HG03103 (cell line): ENCODE measurements around the gene PLEKHF1.
"Not testable (repeated sequence)": the region's sequence is repeated elsewhere in the genome, so short reads cannot be mapped to it uniquely, and the experiment has no call there.

Source experiments
- ATAC-seq: cut with Tn5 transposase; IDR thresholded peaks from one replicate; pipeline ENCODE4 v1.9.1; 2021; ENCODE audit warnings: low read depth; ENCODE audit not compliant: unreplicated experiment

The PLEKHF1 gene

DNA sequence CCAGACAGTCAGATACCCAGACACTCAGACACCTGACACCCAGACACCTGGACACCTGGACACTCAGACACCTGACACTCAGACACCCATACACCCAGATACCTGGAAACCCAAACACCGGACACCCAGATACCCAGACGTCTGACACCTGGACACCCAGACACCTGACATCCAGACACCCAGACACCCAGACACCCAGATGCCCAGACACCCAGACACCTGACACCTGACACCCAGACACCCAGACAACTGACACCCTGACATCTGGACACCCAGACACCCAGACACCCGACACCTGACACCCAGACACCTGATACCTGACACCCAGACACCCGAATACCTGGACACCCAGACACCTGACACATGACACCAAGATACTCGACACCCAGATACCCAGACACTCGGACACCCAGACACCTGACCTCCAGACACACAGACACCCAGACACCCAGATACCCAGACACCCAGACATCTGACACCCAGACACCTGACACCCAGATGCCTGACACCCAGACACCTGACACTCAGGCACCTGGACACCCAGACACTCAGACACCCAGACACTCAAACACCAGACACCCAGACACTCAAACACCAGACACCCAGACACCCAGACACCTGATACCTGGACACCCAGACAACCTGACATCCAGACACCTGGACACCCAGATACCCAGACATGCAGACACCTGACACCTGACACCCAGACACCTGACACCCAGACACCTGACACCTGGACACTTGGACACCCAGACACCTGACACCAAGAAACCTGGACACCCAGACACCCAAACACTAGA lies 30.7 kb downstream of the PLEKHF1 start:
- ATAC-seq = no peak

DNA sequence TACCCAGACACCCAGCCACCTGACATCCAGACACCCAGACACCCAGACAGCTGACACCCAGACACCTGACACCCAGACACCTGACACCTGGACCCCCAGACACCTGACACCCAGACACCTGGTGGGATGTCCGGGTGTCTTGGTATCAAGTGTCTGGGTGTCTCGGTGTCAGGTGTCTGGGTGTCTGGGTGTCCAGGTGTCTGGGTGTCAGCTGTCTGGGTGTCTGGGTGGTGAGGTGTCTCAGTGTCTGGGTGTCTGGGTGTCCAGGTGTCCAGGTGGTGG lies 31.2 kb downstream of the PLEKHF1 start:
- ATAC-seq = no peak

GRCh38 chr19:29697523-29698261 lies 32.4 kb downstream of the PLEKHF1 start:
- ATAC-seq = no peak

- ATAC-seq = no peak
Observed at GRCh38 chr19:29699861-29700260, 34.6 kb downstream of the PLEKHF1 start.

GRCh38 chr19:29700498-29700897 lies 35.2 kb downstream of the PLEKHF1 start:
- ATAC-seq = no peak

DNA sequence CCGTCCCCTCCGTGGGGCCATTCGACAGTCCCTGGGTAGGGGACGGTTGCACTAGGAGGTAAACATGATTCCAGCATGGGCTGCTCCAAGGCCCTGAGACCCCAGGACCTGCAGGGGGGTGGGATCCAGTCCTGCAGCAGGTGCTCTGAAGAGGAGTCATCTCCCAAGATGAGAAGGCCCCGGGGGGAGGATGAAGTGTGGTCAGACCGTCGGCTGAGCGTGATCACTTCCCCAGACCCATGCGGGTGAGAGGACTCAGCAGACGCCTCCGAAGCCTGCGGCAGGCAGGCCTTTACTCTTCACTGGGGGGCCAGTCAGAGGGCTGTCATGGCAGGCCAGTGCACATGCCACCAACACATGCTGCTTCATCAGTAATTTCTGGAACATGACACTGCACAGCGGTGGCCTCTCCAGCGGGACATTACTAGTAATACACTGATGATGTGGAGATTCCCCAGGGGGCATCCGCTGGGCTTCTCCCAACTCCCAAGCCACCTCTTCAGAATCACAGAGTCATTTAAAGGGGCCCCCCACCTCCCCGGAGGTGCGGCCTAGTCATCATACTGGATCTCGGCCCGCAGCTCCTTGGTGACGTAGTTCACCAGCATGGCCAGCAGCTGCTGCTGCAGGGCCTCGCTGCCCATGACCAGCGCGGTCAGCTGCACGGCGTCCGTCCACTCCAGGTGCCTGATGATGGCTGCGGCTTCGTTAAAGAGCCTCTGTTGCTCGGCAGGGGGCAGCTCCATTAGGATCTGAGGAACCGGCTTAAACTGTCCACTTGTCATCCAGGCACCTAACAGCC lies 37.1 kb downstream of the PLEKHF1 start:
- ATAC-seq = no peak

- no peak for ATAC-seq
Observed at GRCh38 chr19:29702963-29703320, 37.7 kb downstream of the PLEKHF1 start.

- ATAC-seq = no peak
Observed at GRCh38 chr19:29704562-29705558, 39.6 kb downstream of the PLEKHF1 start.

- ATAC-seq = no peak
Observed at GRCh38 chr19:29705706-29706105, 40.4 kb downstream of the PLEKHF1 start.

GRCh38 chr19:29706635-29707034 lies 41.4 kb downstream of the PLEKHF1 start:
- no peak for ATAC-seq

GRCh38 chr19:29708554-29709439 lies 43.5 kb downstream of the PLEKHF1 start:
- ATAC-seq = no peak

DNA sequence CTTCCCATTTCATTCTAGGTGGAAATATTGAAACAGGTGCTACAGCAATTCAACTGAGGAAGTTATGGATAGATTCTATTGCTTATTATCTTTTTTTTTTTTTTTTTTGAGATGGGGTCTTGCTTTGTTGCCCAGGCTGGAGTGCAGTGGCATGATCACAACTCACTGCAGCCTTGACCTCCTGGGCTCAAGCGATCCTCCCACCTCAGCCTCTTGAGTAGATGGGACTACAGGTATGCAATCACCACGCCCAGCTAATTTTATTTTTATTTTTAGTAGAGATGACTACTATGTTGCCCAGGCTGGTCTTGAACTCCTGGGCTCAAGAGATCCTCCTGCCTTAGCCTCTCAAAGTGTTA lies 44.2 kb downstream of the PLEKHF1 start:
- ATAC-seq = not testable (repeated sequence)

- ATAC-seq = no peak
Observed at GRCh38 chr19:29711584-29712132, 46.4 kb downstream of the PLEKHF1 start.

- ATAC-seq = no peak
Observed at GRCh38 chr19:29712744-29713516, 47.7 kb downstream of the PLEKHF1 start.

DNA sequence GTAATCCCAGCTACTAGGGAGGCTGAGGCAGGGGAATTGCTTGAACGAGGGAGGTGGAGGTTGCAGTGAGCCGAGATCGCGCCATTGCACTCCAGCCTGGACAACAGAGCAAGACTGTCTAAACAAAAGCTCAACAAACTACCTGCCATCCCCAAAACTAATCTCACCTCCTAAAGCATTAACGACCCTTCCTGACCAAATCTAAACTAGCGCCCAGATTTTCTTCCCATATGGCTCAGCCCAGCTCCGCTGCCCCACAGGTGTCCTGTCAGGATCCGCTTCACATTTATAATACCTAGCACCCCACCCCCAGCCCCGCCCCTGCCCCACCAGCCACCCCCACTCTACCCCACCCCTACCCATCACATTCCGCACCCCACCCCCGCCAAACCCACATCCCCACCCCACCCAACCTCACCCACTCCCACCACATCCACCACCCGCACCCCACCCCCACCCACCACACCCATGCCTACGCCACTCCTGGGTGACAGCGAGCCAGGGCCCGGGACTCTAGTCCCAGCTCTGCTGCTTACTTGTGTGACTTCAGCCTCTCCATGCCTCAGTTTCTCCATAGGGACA lies 49.2 kb downstream of the PLEKHF1 start:
- ATAC-seq = peak; percentile 4

DNA sequence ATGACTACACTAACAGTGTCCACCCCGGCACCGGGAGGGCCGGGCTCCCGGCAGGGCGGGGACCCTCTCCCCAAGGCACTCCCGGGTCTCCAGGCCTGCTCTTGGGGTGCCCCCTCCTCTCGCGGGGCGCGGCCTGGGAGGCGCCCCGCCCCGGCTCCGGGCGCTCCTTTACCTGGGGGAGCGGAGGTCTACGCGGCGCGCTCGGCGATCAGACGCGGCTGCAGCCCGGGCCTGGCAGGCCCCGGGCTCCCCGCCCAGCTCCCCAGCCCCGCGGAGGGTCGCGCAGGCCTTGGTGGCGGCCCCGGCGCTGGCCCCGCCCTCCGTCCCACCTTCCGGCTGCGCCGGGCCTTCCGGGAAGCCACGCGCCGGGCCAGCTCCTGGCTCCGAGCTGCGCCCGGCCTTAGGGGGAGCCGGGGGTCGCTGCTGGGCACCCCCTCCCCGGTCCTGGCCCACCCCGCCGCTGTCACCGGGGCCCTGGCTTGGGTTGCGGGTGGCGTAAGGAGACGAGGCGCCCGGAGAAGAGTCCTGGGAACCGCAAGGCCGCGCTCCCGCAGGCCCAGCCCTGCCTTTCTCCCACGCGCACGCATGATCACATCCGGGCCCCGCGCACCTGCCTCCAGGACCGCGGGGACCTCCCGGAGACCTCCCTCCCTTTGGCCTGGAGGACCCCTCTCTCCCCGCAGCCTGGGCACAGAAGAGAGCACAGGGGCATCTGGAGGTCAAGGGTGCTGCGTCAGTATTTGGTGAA lies 49.9 kb downstream of the PLEKHF1 start, which contains the start of gene C19orf12:
C19orf12 (minus strand) TSS at position 309 of the 748 bp plus-strand sequence. CDS start 6,848 bp downstream, outside the sequence.
- ATAC-seq = peak; percentile 65
